GM12891 (cell line): ENCODE data around the gene SH2D6.
"Not testable (repeated sequence)": the region's sequence is repeated elsewhere in the genome, so short reads cannot be mapped to it uniquely, and the experiment has no call there.

ENCODE experiments used
- DNase-seq: peaks from one replicate; pipeline ENCODE4 v3.0.0; 2011; ENCODE audit warnings: low spot score; ENCODE audit not compliant: insufficient read length
- FAIRE-seq: peaks from 2 replicates; lab custom pipeline; 2011; peaks lifted over from hg19 to GRCh38; lab: Jason Lieb, UNC
- PAX5 ChIP-seq: IDR thresholded peaks from 2 replicates; pipeline ENCODE4 v1.6.1; 2011; ENCODE audit warnings: low read length, moderate library complexity, mild to moderate bottlenecking; ENCODE audit not compliant: insufficient read depth, severe bottlenecking
- POLR2A ChIP-seq: IDR thresholded peaks from 2 replicates; pipeline ENCODE4 v1.6.1; 2011; ENCODE audit warnings: low read depth, low read length, control low read depth
- POLR2AphosphoS5 ChIP-seq: IDR thresholded peaks from 2 replicates; pipeline ENCODE4 v1.6.1; 2011; ENCODE audit warnings: low read depth, low read length, control low read depth
- POU2F2 ChIP-seq: IDR thresholded peaks from 2 replicates; pipeline ENCODE4 v1.6.1; 2011; ENCODE audit warnings: low read depth, mild to moderate bottlenecking, control low read depth, low read length, moderate library complexity
- SPI1 ChIP-seq: IDR thresholded peaks from 2 replicates; pipeline ENCODE4 v1.6.1; 2011; ENCODE audit warnings: low read depth, low read length, control low read depth
- TAF1 ChIP-seq: IDR thresholded peaks from 2 replicates; pipeline ENCODE4 v1.6.1; 2011; ENCODE audit warnings: low read depth, low read length, control low read depth

Gene SH2D6

DNA sequence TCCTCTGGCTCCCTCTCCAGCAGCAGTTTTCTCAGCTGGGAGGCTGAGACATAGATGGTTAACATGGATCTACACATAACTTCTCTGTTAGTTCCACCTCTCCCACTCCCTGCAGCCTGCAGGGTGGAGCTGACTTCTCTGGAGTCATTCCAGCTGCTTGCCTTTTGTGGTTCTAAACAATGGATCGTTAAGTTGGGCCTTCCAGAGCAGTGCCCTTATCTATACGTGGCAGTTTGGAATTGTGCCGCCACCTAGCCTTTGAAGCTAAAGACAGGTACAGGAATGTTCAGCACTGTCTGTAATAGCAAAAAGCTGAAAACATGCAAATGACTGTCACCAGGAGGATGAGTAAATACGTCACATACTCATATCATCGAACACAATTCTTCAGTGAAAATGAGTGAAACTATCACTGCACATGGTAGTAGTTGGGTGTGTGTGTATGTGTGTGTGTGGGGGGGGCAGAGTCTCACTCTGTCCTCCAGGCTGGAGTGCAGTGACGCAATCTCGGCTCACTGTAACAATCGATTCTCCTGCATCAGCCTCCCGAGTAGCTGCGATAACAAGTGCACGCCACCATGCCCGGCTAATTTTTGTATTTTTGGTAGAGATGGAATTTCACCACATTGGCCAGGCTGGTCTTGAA lies 50.3 kb downstream of the SH2D6 start:
- no peak for FAIRE-seq
- DNase-seq: no peak
- TF ChIP-seq SPI1 (no peak), POU2F2 (no peak), TAF1 (no peak), PAX5 (no peak), POLR2A (no peak), POLR2AphosphoS5 (no peak)

DNA sequence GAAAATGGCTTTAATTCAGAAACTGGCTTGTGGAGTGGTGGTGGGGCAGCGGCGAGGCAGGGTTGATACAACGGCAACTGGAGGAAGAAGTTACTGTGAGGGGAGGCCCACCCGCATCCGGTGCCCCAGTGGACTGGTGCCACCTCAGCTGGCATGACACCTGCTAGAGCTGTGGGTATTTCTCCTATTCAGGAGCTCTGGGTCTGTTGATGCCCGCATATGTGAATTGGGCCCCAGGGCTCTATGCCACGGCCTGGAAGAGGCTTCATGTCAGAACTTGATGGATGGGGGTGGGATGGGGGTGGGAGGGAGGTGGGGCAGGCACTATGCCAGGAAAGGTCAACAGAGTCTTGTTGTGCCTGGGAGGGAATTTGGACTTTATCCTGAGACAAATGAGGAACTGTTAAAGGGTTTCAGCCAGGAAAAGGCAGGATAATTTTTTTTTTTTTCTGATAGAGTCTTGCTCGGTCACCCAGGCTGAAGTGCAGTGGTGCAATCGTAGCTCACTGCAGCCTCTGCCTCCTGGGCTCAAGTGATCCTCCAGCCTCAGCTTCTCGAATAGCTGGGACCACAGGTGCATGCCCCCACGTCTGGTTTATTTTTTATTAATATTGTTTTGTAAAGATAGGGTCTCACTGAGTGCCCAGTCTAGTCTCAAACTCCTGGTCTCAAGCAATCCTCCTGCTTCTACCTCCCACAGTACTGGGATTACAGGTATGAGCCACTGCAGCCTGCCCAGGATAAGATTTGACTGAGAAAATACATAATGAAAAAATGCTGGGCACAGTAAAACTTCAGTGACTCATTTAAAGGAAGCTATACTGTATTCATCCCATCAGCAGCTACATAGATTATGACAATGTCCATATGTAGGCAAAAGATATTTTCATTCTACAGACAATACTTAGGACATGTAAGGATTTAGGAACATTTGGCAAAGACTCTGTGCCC lies 52.6 kb downstream of the SH2D6 start:
- TF ChIP-seq PAX5 (no peak), POLR2AphosphoS5 (no peak), TAF1 (no peak), SPI1 (no peak), POU2F2 (no peak), POLR2A (no peak)
- FAIRE-seq (no peak), DNase-seq (no peak)

DNA sequence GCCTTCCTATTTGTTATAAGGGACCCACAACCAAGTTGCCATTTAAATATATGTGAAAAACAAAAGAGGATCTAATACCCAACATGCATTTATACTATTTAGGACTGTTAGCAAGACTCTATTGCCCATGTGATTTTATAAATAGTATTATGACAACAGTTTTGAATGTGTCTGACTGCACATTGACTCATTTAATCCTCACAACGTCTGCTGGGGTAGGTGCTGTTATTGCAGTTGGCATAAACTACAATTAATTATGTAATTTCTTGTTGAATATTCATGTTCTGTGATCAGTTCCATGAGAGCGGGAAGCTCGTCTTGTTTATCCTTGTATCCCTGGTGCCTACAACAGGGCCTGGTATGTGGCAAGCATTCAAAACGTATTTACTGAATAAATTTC lies 53.7 kb downstream of the SH2D6 start:
- TF ChIP-seq POLR2A (no peak), POLR2AphosphoS5 (no peak), PAX5 (no peak), POU2F2 (no peak), SPI1 (no peak), TAF1 (no peak)
- FAIRE-seq: no peak
- DNase-seq: no peak

DNA sequence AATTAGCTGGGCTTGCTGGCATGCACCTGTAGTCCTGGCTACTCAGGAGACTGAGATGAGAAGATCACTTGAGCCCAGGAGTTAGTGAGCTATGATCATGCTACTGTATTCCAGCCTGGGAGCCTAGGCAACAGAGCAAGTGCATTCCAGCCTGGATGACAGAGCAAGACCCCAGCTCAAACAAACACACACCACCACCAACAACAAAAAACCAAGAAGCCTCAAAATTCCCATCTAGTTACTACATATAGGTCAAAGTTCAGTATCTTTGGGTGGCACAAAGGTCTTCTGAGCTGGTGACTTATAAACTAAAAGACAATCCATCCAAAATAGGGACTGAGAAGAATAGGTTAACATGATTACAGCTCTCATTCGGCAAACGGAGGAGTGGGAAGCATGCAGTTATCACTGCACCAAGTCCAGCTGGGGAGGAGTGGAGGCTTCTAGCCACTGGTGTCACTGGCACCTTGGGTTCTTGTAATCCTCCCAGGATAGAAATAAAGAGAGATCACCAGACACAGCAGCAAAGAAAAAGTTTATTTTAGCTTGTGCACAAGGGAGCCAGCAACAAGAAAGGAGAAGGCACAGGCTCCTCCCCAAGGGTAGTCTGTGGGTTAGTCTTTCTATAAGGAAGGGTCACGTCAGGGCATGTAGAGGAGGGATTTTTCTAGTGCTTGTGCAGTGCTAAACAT lies 57.4 kb downstream of the SH2D6 start:
- no peak for FAIRE-seq
- DNase-seq: no peak

DNA sequence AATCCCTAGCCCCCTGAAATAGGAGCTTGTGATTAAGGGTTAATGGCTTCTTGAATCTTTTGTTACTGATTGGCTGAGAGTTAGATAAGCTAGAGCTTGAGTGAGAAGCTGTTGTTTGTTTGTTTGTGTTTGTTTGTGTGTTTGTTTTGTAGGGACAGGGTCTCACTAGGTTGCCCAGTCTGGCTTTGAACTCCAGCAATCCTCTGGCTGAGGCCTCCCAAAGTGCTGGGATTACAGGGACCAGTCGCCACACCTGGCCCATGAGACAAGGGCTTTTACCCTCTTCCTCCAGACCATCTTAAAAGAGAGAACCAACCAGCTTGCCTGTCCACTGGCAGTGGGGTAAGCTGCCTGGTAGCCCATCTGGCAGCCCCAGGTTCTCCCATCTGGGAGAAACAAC lies 58.1 kb downstream of the SH2D6 start:
- TF ChIP-seq POLR2A (no peak), POLR2AphosphoS5 (no peak), PAX5 (no peak), TAF1 (no peak), POU2F2 (no peak), SPI1 (no peak)
- FAIRE-seq (no peak), DNase-seq (no peak)

More for the DNA sequence above, 57.4 kb downstream of the SH2D6 start:
- no peak for TF ChIP-seq POU2F2
- TF ChIP-seq POLR2AphosphoS5: no peak
- TF ChIP-seq POLR2A: no peak
- no peak for TF ChIP-seq SPI1
- no peak for TF ChIP-seq PAX5
- no peak for TF ChIP-seq TAF1

DNA sequence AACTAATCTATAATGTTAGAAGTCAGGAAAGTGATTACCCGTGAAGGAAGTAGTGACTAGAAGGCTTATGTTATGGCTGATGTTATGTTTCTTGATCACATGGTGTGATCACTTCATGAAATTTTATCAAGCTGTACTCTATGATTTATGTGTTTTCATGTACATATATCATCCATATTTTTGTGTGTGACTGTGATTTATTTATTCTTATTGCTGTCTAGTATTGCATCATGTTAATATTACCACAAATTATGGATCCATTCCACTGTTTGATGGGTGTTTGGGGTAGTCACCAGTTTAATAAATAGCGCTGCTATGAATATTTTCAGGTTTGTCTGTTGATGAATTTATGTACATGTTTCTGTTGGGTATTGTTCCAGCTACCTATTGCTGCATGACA lies 59.4 kb downstream of the SH2D6 start:
- FAIRE-seq: no peak
- no peak for DNase-seq
- TF ChIP-seq POLR2AphosphoS5: no peak
- TF ChIP-seq PAX5: no peak
- TF ChIP-seq POLR2A: no peak
- TF ChIP-seq SPI1: no peak
- TF ChIP-seq TAF1: no peak
- TF ChIP-seq POU2F2: no peak

DNA sequence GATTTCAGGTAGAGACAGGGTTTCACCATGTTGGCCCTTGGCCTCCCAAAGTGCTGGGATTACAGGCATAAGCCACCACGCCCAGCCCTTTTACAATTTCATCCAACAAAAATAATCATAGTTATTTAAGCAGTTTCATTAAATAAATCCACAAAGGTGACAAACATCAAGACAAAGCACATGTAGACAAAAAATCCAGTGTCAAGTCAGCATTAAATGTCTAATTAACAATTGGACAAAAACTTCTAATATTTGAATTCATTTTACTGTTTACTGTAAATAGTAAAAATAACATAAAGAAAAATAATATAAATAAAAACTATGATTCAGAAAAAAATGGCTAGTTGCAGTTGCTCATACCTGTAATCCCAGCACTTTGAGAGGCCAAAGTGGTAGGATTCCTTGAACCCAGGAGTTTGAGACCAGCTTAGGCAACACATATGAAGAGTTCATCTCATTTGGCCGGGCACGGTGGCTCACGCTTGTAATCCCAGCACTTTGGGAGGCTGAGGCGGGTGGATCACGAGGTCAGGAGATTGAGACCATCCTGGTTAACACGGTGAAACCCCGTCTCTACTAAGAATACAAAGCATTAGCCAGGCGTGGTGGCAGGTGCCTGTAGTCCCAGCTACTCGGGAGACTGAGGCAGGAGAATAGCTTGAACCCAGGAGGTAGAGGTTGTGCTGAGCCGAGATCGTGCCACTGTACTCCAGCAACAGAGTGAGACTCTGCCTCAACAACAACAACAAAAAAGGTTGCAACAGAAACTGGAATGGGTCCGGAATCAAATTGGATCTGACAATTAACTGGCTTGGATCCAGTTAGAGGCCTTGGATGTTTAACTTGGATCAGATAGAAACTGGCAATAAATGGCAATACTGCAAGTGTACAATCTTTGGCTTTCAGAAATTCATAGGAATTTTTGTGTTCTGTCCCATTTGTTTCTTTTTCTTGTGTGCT lies 63.6 kb downstream of the SH2D6 start:
- TF ChIP-seq SPI1 (no peak), POLR2A (no peak), TAF1 (no peak)
- DNase-seq (no peak), FAIRE-seq (no peak)

DNA sequence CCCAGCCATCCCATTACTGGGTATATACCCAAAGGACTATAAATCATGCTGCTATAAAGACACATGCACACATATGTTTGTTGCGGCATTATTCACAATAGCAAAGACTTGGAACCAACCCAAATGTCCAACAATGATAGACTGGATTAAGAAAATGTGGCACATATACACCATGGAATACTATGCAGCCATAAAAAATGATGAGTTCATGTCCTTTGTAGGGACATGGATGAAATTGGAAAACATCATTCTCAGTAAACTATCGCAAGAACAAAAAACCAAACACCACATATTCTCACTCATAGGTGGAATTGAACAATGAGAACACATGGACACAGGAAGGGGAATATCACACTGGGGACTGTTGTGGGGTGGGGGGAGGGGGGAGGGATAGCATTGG lies 66.1 kb downstream of the SH2D6 start:
- FAIRE-seq, DNase-seq: not testable (repeated sequence)

DNA sequence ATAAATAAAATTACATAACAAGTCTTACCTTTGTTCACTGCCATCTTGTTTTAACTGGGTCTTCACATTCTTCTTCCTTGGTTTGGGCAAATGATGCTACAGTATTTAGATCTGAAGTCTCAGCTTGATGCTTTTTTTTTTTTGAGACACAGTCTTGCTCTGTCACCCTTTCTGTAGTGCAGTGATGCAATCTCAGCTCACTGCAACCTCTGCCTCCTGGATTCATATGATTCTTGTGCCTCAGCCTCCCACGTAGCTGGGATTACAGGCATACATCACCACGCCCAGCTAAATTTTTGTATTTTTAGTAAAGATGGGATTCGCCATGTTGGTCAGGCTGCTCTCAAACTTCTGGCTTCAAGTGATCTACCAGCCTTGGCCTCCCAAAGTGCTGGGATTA lies 67.3 kb downstream of the SH2D6 start:
- DNase-seq (no peak), FAIRE-seq (no peak)
- TF ChIP-seq POLR2AphosphoS5 (no peak), POU2F2 (no peak), PAX5 (no peak), TAF1 (no peak), SPI1 (no peak), POLR2A (no peak)
